Measurements from ENCODE around the gene IGF2BP2.
"Not testable (repeated sequence)": the region's sequence is repeated elsewhere in the genome, so short reads cannot be mapped to it uniquely, and the experiment has no call there.

Gene IGF2BP2

GRCh38 chr3:185831990-185832389 lies 7.1 kb upstream of the IGF2BP2 start:
- no peak for DNase-seq

GRCh38 chr3:185831195-185831594 lies 6.4 kb upstream of the IGF2BP2 start:
- no peak for DNase-seq

- DNase-seq, result no peak
Observed at GRCh38 chr3:185830018-185830797, 5.4 kb upstream of the IGF2BP2 start.

- no peak for DNase-seq
Observed at GRCh38 chr3:185828755-185829154, 3.9 kb upstream of the IGF2BP2 start.

GRCh38 chr3:185827595-185828344 lies 2.9 kb upstream of the IGF2BP2 start:
- no peak for DNase-seq

- DNase-seq, result peak in 1 of 2 donors; percentile 16
Observed at GRCh38 chr3:185825639-185826481, 1.0 kb upstream of the IGF2BP2 start.

GRCh38 chr3:185824051-185825005 lies 514 bp downstream of the IGF2BP2 start:
- DNase-seq, result no peak

GRCh38 chr3:185823078-185824044 lies 1.5 kb downstream of the IGF2BP2 start:
- DNase-seq, result no peak

GRCh38 chr3:185822221-185823000 lies 2.4 kb downstream of the IGF2BP2 start:
- DNase-seq, result no peak

- no peak for DNase-seq
Observed at GRCh38 chr3:185820973-185821758, 3.7 kb downstream of the IGF2BP2 start.

GRCh38 chr3:185818267-185818875 lies 6.5 kb downstream of the IGF2BP2 start:
- DNase-seq, result no peak

GRCh38 chr3:185815391-185816282 lies 9.2 kb downstream of the IGF2BP2 start:
- DNase-seq, result no peak

GRCh38 chr3:185813691-185814215 lies 11.1 kb downstream of the IGF2BP2 start:
- no peak for DNase-seq

GRCh38 chr3:185813205-185813604 lies 11.6 kb downstream of the IGF2BP2 start:
- DNase-seq, result no peak

GRCh38 chr3:185807445-185808068 lies 17.3 kb downstream of the IGF2BP2 start:
- DNase-seq, result peak in 1 of 2 donors; percentile 40

GRCh38 chr3:185798831-185799110 lies 26.1 kb downstream of the IGF2BP2 start:
- not testable (repeated sequence) for DNase-seq
